ENCODE results near the gene BAHCC1. TPM values are rescaled to one million over a fixed set of nuclear protein-coding genes. Genes with fewer than 3 reads are reported as not detected.

Gene BAHCC1
- polyA plus RNA-seq, 5 donors: 14.1 to 27.2 (median 20.0) TPM

DNA sequence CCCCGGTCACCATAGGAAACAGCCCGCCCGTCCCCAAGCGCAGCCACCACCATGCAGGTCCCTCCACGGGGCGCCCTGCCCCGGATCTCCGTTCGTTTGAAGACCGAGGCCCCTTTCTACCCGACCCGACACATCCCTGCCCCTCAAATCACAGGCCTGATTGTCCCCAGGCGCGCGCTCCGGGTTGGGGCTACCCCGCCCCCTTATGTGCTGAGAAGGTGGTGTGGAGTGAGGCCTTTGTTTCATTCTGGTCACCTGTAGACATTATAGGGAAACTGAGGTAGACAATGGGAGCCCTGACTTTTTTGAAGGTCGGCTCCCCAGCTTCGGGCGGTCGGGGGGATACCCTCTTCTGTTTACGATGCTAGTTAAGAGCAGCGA, 118.1 kb downstream of the BAHCC1 start:
- peak; percentile 55 to 65 for DNase-seq

DNA sequence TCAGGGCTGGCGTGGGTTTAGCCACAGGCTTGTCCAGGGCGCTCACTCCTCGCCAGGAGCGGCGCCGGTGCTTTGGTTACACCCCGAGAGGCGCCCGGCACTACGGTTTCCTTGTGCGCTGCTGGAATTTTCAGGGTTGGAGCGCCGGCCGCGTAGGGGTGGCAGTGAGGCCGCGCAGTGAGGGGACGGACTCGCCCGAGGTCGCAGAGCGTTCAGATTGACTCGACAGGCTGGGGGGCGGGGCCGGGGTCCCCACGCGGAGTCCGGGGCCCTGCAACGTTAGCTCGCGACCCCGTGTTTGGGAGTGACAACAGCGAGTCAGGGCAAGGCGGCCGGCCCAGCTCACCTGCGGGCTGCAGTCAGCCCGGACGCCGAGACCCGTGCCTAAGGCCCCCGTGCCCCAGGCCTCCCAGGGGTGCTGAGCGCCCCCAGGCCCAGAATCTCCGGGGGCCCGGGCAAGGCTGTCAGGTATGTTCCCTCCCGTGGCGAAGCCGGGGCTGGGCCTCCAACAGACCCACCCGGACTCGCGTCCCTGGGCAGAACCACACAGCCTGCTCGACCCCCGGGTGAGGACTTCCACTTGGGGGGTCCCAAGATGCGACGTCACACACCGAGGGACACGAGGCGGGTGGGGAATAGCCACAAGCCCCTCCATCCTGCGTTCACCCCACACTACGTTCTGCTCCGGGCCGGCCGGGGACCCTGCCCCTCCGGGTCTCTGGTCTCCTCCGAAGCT, 118.7 kb downstream of the BAHCC1 start:
- peak; percentile 60 to 67 for DNase-seq

DNA sequence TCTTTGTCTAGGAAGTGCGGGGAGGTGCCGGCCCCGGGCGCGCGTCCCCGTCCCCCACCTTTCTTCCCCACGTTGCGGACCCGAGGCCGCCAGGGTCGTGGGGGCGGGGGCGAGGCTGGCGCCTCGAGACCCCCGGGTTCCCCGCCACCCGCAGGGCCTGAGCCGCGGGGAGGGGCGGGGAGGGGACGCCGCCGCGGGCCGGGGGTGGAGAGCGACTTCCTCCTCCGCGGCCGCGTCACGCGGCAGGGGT, 119.2 kb downstream of the BAHCC1 start:
- DNase-seq: no peak

DNA sequence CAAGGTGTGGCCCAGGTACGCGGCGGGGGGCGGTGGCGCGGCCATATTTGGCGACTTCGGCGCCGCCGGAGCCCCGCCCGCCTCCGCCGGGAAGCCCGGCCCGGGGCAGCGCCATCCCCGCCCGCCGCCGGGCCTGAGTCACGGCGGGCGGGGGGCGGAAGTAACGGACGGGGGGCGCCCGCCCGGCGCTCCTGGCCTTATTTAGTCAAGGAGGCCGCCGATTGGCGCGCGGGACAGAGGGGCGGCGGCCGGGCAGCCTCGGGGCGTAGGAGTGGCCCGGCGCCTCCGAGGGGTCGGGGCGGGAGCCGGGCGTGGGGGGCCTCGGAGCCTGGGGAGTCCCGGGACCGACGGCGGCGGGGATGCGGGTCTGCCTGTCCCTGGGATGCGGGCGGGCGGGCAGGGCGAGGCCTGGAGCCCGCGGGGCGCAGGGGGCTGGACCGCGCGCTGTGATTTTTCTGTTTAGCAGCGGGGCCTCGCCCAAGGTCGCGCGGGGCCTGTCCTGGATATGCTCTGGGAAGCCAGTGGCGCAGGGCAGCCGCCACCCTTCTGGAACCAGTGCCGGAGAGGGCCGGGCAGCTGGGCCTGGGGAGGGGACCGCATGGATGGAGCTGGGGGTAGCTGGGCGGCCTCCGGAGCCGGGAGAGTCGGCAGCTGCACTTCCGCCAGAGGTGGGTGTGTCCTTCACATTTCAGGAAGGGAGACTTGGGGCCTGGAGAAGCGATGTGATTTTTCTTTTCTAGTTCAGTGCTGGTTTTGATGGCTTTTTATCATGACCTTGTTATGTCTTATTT, 119.7 kb downstream of the BAHCC1 start:
- peak; percentile 76 to 80 for DNase-seq

DNA sequence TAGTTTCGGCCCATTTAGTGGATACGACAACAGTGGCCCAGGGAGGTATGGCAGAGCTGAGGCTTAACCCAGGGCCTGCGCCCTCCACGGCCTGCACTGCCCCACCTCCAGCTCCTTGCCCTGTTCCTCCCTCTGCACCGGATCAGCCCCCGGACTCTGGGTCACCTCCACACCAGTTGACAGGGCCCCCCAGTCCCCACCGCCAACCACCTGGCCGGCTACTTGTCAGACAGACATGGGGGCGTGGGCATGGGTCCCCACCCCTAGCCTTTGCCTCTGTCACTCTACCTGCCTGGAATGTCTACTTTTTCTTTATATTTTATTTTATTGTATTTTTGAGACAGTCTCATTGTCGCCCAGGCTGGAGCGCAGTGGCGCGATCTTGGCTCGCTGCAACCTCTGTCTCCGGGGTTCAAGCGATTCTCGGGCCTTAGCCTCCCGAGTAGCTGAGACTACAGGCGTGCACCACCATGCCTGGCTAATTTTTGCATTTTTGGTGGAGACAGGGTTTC, 120.3 kb downstream of the BAHCC1 start:
- no peak for DNase-seq

Other genes starting within 250 kb of the BAHCC1 start
- gene PVALEF, start 229.9 kb upstream of the BAHCC1 start, polyA plus RNA-seq (ENCODE audit: insufficient read depth in 1 of 5, insufficient read length in 5 of 5, low replicate concordance in 1 of 5): under 1 TPM in 3 of 5 donors, not detected in 2; 0.13 to 0.35 (median 0.23) TPM
- gene AATK, start 229.2 kb upstream of the BAHCC1 start, polyA plus RNA-seq (ENCODE audit: insufficient read depth in 1 of 5, insufficient read length in 5 of 5, low replicate concordance in 1 of 5): 10 to 100 TPM in 4 of 5 donors, 1 to 10 TPM in 1; 8.9 to 27.2 (median 16.6) TPM
- gene CEP131, start 172.5 kb upstream of the BAHCC1 start, polyA plus RNA-seq (ENCODE audit: insufficient read depth in 1 of 5, insufficient read length in 5 of 5, low replicate concordance in 1 of 5): 10 to 100 TPM; 11.4 to 24.8 (median 14.5) TPM
- 10 to 100 TPM; 12.7 to 29.0 (median 18.3) TPM for gene TEPSIN, start 156.4 kb upstream of the BAHCC1 start, polyA plus RNA-seq (ENCODE audit: insufficient read depth in 1 of 5, insufficient read length in 5 of 5, low replicate concordance in 1 of 5)
- gene NDUFAF8, start 156.1 kb upstream of the BAHCC1 start, polyA plus RNA-seq (ENCODE audit: insufficient read depth in 1 of 5, insufficient read length in 5 of 5, low replicate concordance in 1 of 5): 10 to 100 TPM; 37.7 to 56.8 (median 41.3) TPM
- 10 to 100 TPM; 45.3 to 93.6 (median 52.3) TPM for gene SLC38A10, start 100.2 kb upstream of the BAHCC1 start, polyA plus RNA-seq (ENCODE audit: insufficient read depth in 1 of 5, insufficient read length in 5 of 5, low replicate concordance in 1 of 5)
- 1,000 to 10,000 TPM; 2,069 to 3,045 (median 2,504) TPM for gene ACTG1, start 117.3 kb downstream of the BAHCC1 start, polyA plus RNA-seq (ENCODE audit: insufficient read depth in 1 of 5, insufficient read length in 5 of 5, low replicate concordance in 1 of 5)
- gene FSCN2, start 132.9 kb downstream of the BAHCC1 start, polyA plus RNA-seq (ENCODE audit: insufficient read depth in 1 of 5, insufficient read length in 5 of 5, low replicate concordance in 1 of 5): 1 to 10 TPM in 3 of 5 donors, under 1 TPM in 2; 0.76 to 2.7 (median 1.3) TPM
- gene FAAP100, start 156.9 kb downstream of the BAHCC1 start, polyA plus RNA-seq (ENCODE audit: insufficient read depth in 1 of 5, insufficient read length in 5 of 5, low replicate concordance in 1 of 5): 10 to 100 TPM; 16.7 to 37.6 (median 29.3) TPM
- gene NPLOC4, start 241.7 kb downstream of the BAHCC1 start, polyA plus RNA-seq (ENCODE audit: insufficient read depth in 1 of 5, insufficient read length in 5 of 5, low replicate concordance in 1 of 5): 10 to 100 TPM; 42.5 to 62.6 (median 53.3) TPM
- gene TSPAN10, start 241.7 kb downstream of the BAHCC1 start, polyA plus RNA-seq (ENCODE audit: insufficient read depth in 1 of 5, insufficient read length in 5 of 5, low replicate concordance in 1 of 5): 1 to 10 TPM; 3.1 to 7.5 (median 3.7) TPM

All from right lung (tissue), 5 donors.